G401.6 (cell line): ENCODE measurements around the gene LAIR2.

ENCODE experiments used
- FAIRE-seq: peaks from 2 replicates; lab custom pipeline; 2012; peaks lifted over from hg19 to GRCh38; lab: Jason Lieb, UNC

Gene LAIR2

GRCh38 chr19:54535601-54536000 lies 33.0 kb downstream of the LAIR2 start:
- FAIRE-seq = no peak

- FAIRE-seq = no peak
Observed at GRCh38 chr19:54536956-54537355, 34.3 kb downstream of the LAIR2 start.

GRCh38 chr19:54541712-54542111 lies 39.1 kb downstream of the LAIR2 start:
- FAIRE-seq = no peak

GRCh38 chr19:54548806-54549205 lies 46.2 kb downstream of the LAIR2 start:
- no peak for FAIRE-seq

- FAIRE-seq = no peak
Observed at GRCh38 chr19:54549224-54549623, 46.6 kb downstream of the LAIR2 start.

- no peak for FAIRE-seq
Observed at GRCh38 chr19:54551293-54551692, 48.7 kb downstream of the LAIR2 start.

GRCh38 chr19:54551950-54552912 lies 49.6 kb downstream of the LAIR2 start:
- no peak for FAIRE-seq

- FAIRE-seq = no peak
Observed at GRCh38 chr19:54552913-54553310, 50.3 kb downstream of the LAIR2 start.

GRCh38 chr19:54554006-54554405 lies 51.4 kb downstream of the LAIR2 start:
- no peak for FAIRE-seq

GRCh38 chr19:54554896-54555295 lies 52.3 kb downstream of the LAIR2 start:
- FAIRE-seq = no peak

- no peak for FAIRE-seq
Observed at GRCh38 chr19:54556194-54556593, 53.6 kb downstream of the LAIR2 start.

- no peak for FAIRE-seq
Observed at GRCh38 chr19:54558339-54558738, 55.7 kb downstream of the LAIR2 start.
